GM23248 (cell line): ENCODE data around the gene YIPF6. TPM values are rescaled to one million over a fixed set of nuclear protein-coding genes. Genes with fewer than 3 reads are reported as not detected.

Experiments
- DNase-seq: peaks from one replicate; pipeline ENCODE4 v3.0.0-alpha.2; 2015
- H2AFZ ChIP-seq: fragments of 200-600 bp; sonication (generic); 2 replicates; pipeline ENCODE4 v1.6.1; 2016; ENCODE audit warnings: antibody characterized with exemption
- H3F3A ChIP-seq: fragments of 200-600 bp; sonication (generic); 2 replicates; pipeline ENCODE4 v1.6.1; 2016; ENCODE audit warnings: mild to moderate bottlenecking, antibody characterized with exemption, mixed run types; ENCODE audit not compliant: insufficient read depth
- H3K27ac ChIP-seq: fragments of 200-600 bp; sonication (generic); 2 replicates; pipeline ENCODE4 v1.5.1; 2016; ENCODE audit warnings: mild to moderate bottlenecking
- H3K27me3 ChIP-seq: fragments of 200-600 bp; sonication (generic); replicated peaks from 2 replicates; pipeline ENCODE4 v1.6.1; 2016; ENCODE audit warnings: mild to moderate bottlenecking; ENCODE audit not compliant: insufficient read depth
- H3K36me3 ChIP-seq: fragments of 200-600 bp; sonication (generic); 2 replicates; pipeline ENCODE4 v1.6.1; 2016; ENCODE audit warnings: low read depth, mild to moderate bottlenecking
- H3K4me1 ChIP-seq: fragments of 200-600 bp; sonication (generic); 2 replicates; pipeline ENCODE4 v1.6.1; 2016; ENCODE audit warnings: mild to moderate bottlenecking; ENCODE audit not compliant: insufficient read depth
- H3K4me2 ChIP-seq: fragments of 200-600 bp; sonication (generic); one replicate; pipeline ENCODE4 v1.6.1; 2016; ENCODE audit warnings: mild to moderate bottlenecking; ENCODE audit not compliant: unreplicated experiment
- H3K4me3 ChIP-seq: fragments of 200-600 bp; sonication (generic); 2 replicates; pipeline ENCODE4 v1.5.1; 2016; ENCODE audit warnings: mild to moderate bottlenecking
- H3K79me2 ChIP-seq: fragments of 200-600 bp; sonication (generic); 2 replicates; pipeline ENCODE4 v1.6.1; 2016; ENCODE audit warnings: mild to moderate bottlenecking; ENCODE audit not compliant: insufficient read depth
- H3K9ac ChIP-seq: fragments of 200-600 bp; sonication (generic); 2 replicates; pipeline ENCODE4 v1.6.1; 2016; ENCODE audit warnings: mild to moderate bottlenecking
- H3K9me2 ChIP-seq: fragments of 200-600 bp; sonication (generic); 2 replicates; pipeline ENCODE4 v1.6.1; 2016; ENCODE audit warnings: mixed run types, mild to moderate bottlenecking, moderate library complexity; ENCODE audit not compliant: insufficient read depth
- H3K9me3 ChIP-seq: fragments of 200-600 bp; sonication (generic); one replicate; pipeline ENCODE4 v1.6.1; 2017; ENCODE audit warnings: low read depth
- H4K20me1 ChIP-seq: fragments of 200-600 bp; sonication (generic); 2 replicates; pipeline ENCODE4 v1.6.0; 2016; ENCODE audit not compliant: insufficient read depth
- EZH2 ChIP-seq: fragments of 200-600 bp; sonication (generic); IDR thresholded peaks from 2 replicates; pipeline ENCODE4 v1.6.1; 2018; ENCODE audit warnings: antibody characterized with exemption, mild to moderate bottlenecking; ENCODE audit not compliant: insufficient read depth, poor library complexity, severe bottlenecking
- EZH2phosphoT487 ChIP-seq: fragments of 200-600 bp; sonication (generic); IDR thresholded peaks from 2 replicates; pipeline ENCODE4 v1.6.1; 2018; ENCODE audit warnings: antibody characterized with exemption, moderate library complexity, mild to moderate bottlenecking, low read depth; ENCODE audit not compliant: insufficient read depth
- WGBS, 2 experiments: methylation state at CpG; one replicate each; pipeline ENCODE4 v1.1.6; 2015 to 2017; ENCODE audit warnings: low lambda C conversion rate in 2 of 2, low coverage in 1 of 2; ENCODE audit errors: missing lambda C conversion rate in 2 of 2; 5-methylcytosine and 5-hydroxymethylcytosine counted together
- in situ Hi-C: fragments of 300-500 bp; cut with MboI; formaldehyde crosslinking; loops from 2 replicates; pipeline ENCODE4 v1.15.0; 2020
- polyA plus RNA-seq: library from polyadenylated mRNA; unstranded; fragments of >200 nt; fragmentation: Nextera tagmentation; extraction: Ambion mirVana; gene quantifications from 2 replicates; pipeline ENCODE4 v1.2.1, GENCODE V29; 2016
- total RNA-seq: library from RNA; depleted of rRNA; stranded (reverse); fragments of >200 nt; shearing (Covaris generic); gene quantifications from 2 replicates; pipeline ENCODE4 v1.2.3, GENCODE V29; 2014; rRNA removed

Gene YIPF6
- total RNA-seq, result 21.1 and 32.1 TPM in 2 replicates
- polyA plus RNA-seq, result 42.5 and 46.6 TPM in 2 replicates

- Histone ChIP-seq H2AFZ (peak within 1 kb of the TSS; percentile 88), H3K9me2 (no peaks in the 10 kb centered on the region), H3K9ac (peak within 1 kb of the TSS; percentile 100), H3K27ac (peak within 1 kb of the TSS; percentile 97), H3K9me3 (no peaks in the 10 kb centered on the region), H3K27me3 (no peaks in the 10 kb centered on the region), H4K20me1 (no peaks in the 10 kb centered on the region), H3K36me3 (no peaks in the 10 kb centered on the region), H3F3A (0 out of 2 replicates have a peak, but pooled peaks cover 5% of the 10 kb centered on the region), H3K4me2 (peak within 1 kb of the TSS; percentile 83), H3K4me1 (peaks cover 9% of the 10 kb centered on the region; the same call in 1 of the 2 replicates), H3K79me2 (peaks cover 51% of the 10 kb centered on the region), H3K4me3 (peak within 1 kb of the TSS; percentile 97)
- DNase-seq, result peak; percentile 88
- TF ChIP-seq EZH2phosphoT487 (no peak), EZH2 (no peak)
- in situ Hi-C loops, result no loop called here
- whole genome bisulfite sequencing, 2 experiments, result 0 to 1% methylated on average over 31 to 37 of the region's 68 CpGs
Measured at GRCh38 chrX:68498508-68499379, at the start of gene YIPF6. Gene YIPF6, plus strand, starts transcription at chrX:68499051. Its CDS starts 16 bp downstream, at chrX:68499067.

GRCh38 chrX:68451720-68452119 lies 47.1 kb upstream of the YIPF6 start:
- no peak overlapping the region for H2AFZ ChIP-seq
- no peak overlapping the region for H3K4me3 ChIP-seq
- H3K79me2 ChIP-seq, result no peaks in the 10 kb centered on the region
- no peaks in the 10 kb centered on the region for H3K4me1 ChIP-seq
- in situ Hi-C loops, result no loop called here
- H3K27ac ChIP-seq, result no peak overlapping the region
- H3K9ac ChIP-seq, result no peak overlapping the region
- no peaks in the 10 kb centered on the region for H4K20me1 ChIP-seq
- H3K36me3 ChIP-seq, result no peaks in the 10 kb centered on the region
- no peaks in the 10 kb centered on the region for H3K27me3 ChIP-seq
- 89 to 91% methylated on average over 8 of the region's 8 CpGs for WGBS, 2 experiments
- TF ChIP-seq EZH2 (no peak), EZH2phosphoT487 (no peak)
- H3K4me2 ChIP-seq, result no peak overlapping the region
- H3K9me3 ChIP-seq, result no peaks in the 10 kb centered on the region
- H3F3A ChIP-seq, result no peaks in the 10 kb centered on the region
- no peak for DNase-seq
- H3K9me2 ChIP-seq, result no peaks in the 10 kb centered on the region

GRCh38 chrX:68454476-68455150 lies 44.2 kb upstream of the YIPF6 start:
- Histone ChIP-seq H3K27me3 (no peaks in the 10 kb centered on the region), H3K27ac (no peak overlapping the region), H3K4me2 (no peak overlapping the region), H3K79me2 (no peaks in the 10 kb centered on the region), H3K36me3 (no peaks in the 10 kb centered on the region), H3K4me1 (no peaks in the 10 kb centered on the region), H3K9me3 (no peaks in the 10 kb centered on the region), H4K20me1 (no peaks in the 10 kb centered on the region), H3K9me2 (no peaks in the 10 kb centered on the region), H2AFZ (no peak overlapping the region), H3K4me3 (no peak overlapping the region), H3K9ac (no peak overlapping the region), H3F3A (no peaks in the 10 kb centered on the region)
- TF ChIP-seq EZH2phosphoT487, result no peak
- TF ChIP-seq EZH2, result no peak
- DNase-seq, result no peak
- 78 to 82% methylated on average over 8 of the region's 8 CpGs for WGBS, 2 experiments
- in situ Hi-C loops, result no loop called here

GRCh38 chrX:68455151-68455510 lies 43.7 kb upstream of the YIPF6 start:
- Histone ChIP-seq H3K4me2 (no peak overlapping the region), H3K79me2 (no peaks in the 10 kb centered on the region), H2AFZ (no peak overlapping the region), H3K36me3 (no peaks in the 10 kb centered on the region), H3K9me3 (no peaks in the 10 kb centered on the region), H3K27me3 (no peaks in the 10 kb centered on the region), H3K9ac (no peak overlapping the region), H3K27ac (no peak overlapping the region), H3K9me2 (no peaks in the 10 kb centered on the region), H3F3A (no peaks in the 10 kb centered on the region), H3K4me3 (no peak overlapping the region), H4K20me1 (no peaks in the 10 kb centered on the region), H3K4me1 (no peaks in the 10 kb centered on the region)
- WGBS, 2 experiments, result 91 to 98% methylated on average over 4 of the region's 4 CpGs
- DNase-seq, result no peak
- in situ Hi-C loops, result no loop called here
- TF ChIP-seq EZH2phosphoT487 (no peak), EZH2 (no peak)
